Chondrocyte (in vitro differentiated cells): Measurements from ENCODE around the gene GPATCH2L. TPM values are rescaled to one million over a fixed set of nuclear protein-coding genes. Genes with fewer than 3 reads are reported as not detected.

Experiments
- DNase-seq: peaks from one replicate; pipeline ENCODE4 v3.0.0; 2021; ENCODE audit warnings: mixed read lengths, low spot score
- H3K27ac Mint-ChIP-seq: one replicate; pipeline ENCODE4 v1.8.0; 2021; ENCODE audit warnings: mild to moderate bottlenecking, moderate library complexity, mixed read lengths; ENCODE audit not compliant: unreplicated experiment
- H3K27me3 Mint-ChIP-seq: 2 replicates; pipeline ENCODE4 v1.8.0; 2021; ENCODE audit warnings: low read depth, mixed read lengths
- H3K36me3 Mint-ChIP-seq: 2 replicates; pipeline ENCODE4 v1.8.0; 2021; ENCODE audit warnings: low read depth, mixed read lengths
- H3K4me1 Mint-ChIP-seq: 2 replicates; pipeline ENCODE4 v1.8.0; 2021; ENCODE audit warnings: low read depth, mild to moderate bottlenecking, mixed read lengths
- H3K4me3 Mint-ChIP-seq: one replicate; pipeline ENCODE4 v1.8.0; 2021; ENCODE audit warnings: mild to moderate bottlenecking, moderate library complexity, mixed read lengths; ENCODE audit not compliant: unreplicated experiment
- H3K9me3 Mint-ChIP-seq: 2 replicates; pipeline ENCODE4 v1.8.0; 2021; ENCODE audit warnings: low read depth, mixed read lengths
- CTCF ChIP-seq: fragments of 200-600 bp; sonication (generic); IDR thresholded peaks from 2 replicates; pipeline ENCODE4 v1.5.0; 2021; ENCODE audit warnings: antibody characterized with exemption, mild to moderate bottlenecking, moderate library complexity
- total RNA-seq: library from RNA; stranded (reverse); gene quantifications from 3 replicates; pipeline ENCODE4 v1.2.1, GENCODE V29; 2021

Gene GPATCH2L
- total RNA-seq, 1 donor from 2014 or later = 51.3 TPM

GRCh38 chr14:76212242-76212641, 60.5 kb downstream of the GPATCH2L start:
- Mint-ChIP-seq H3K9me3 (peaks cover 20% of the 10 kb centered on the region), H3K4me3 (no peak overlapping the region)

GRCh38 chr14:76217179-76217578, 65.5 kb downstream of the GPATCH2L start:
- Mint-ChIP-seq H3K4me3 (no peak overlapping the region), H3K9me3 (peaks cover 24% of the 10 kb centered on the region), H3K27ac (no peak overlapping the region), H3K4me1 (no peaks in the 10 kb centered on the region), H3K27me3 (no peaks in the 10 kb centered on the region), H3K36me3 (peaks cover 8% of the 10 kb centered on the region)
- no peak for TF ChIP-seq CTCF
- DNase-seq = no peak

More at GRCh38 chr14:76212242-76212641, 60.5 kb downstream of the GPATCH2L start:
- H3K36me3 Mint-ChIP-seq = peaks cover 14% of the 10 kb centered on the region
- no peaks in the 10 kb centered on the region for H3K27me3 Mint-ChIP-seq
- H3K27ac Mint-ChIP-seq = no peak overlapping the region
- H3K4me1 Mint-ChIP-seq = no peaks in the 10 kb centered on the region
- no peak for DNase-seq
- TF ChIP-seq CTCF = no peak

GRCh38 chr14:76218662-76219061, 66.9 kb downstream of the GPATCH2L start:
- H3K27me3 Mint-ChIP-seq = no peaks in the 10 kb centered on the region
- no peak for TF ChIP-seq CTCF
- no peak overlapping the region for H3K27ac Mint-ChIP-seq
- no peaks in the 10 kb centered on the region for H3K4me1 Mint-ChIP-seq
- peaks cover 5% of the 10 kb centered on the region for H3K36me3 Mint-ChIP-seq
- no peak for DNase-seq
- no peak overlapping the region for H3K4me3 Mint-ChIP-seq
- peaks cover 18% of the 10 kb centered on the region for H3K9me3 Mint-ChIP-seq

- no peak overlapping the region for H3K27ac Mint-ChIP-seq
- H3K4me1 Mint-ChIP-seq = no peaks in the 10 kb centered on the region
- no peak for TF ChIP-seq CTCF
- no peak overlapping the region for H3K4me3 Mint-ChIP-seq
- no peak for DNase-seq
- H3K9me3 Mint-ChIP-seq = peaks cover 17% of the 10 kb centered on the region
- H3K36me3 Mint-ChIP-seq = peaks cover 5% of the 10 kb centered on the region
- no peaks in the 10 kb centered on the region for H3K27me3 Mint-ChIP-seq
These were observed 68.2 kb downstream of the GPATCH2L start for GRCh38 chr14:76219873-76220272.

GRCh38 chr14:76227450-76228050, 75.8 kb downstream of the GPATCH2L start:
- no peak overlapping the region for H3K27ac Mint-ChIP-seq
- DNase-seq = no peak

More at GRCh38 chr14:76227450-76228050, 75.8 kb downstream of the GPATCH2L start:
- Mint-ChIP-seq H3K4me3 (no peak overlapping the region), H3K9me3 (peaks cover 16% of the 10 kb centered on the region), H3K4me1 (no peaks in the 10 kb centered on the region), H3K27me3 (no peaks in the 10 kb centered on the region), H3K36me3 (peaks cover 2% of the 10 kb centered on the region)
- TF ChIP-seq CTCF = no peak
